PC-9 (cell line): Measurements from ENCODE around the gene PSMD14.

Source experiments
- EZH2 ChIP-seq: fragments of 200-600 bp; sonication (generic); IDR thresholded peaks from 2 replicates; pipeline ENCODE4 v1.8.0; 2017; ENCODE audit warnings: antibody characterized with exemption, low read depth
- TF ChIP-seq, protein P1 (sequence below): fragments of 200-600 bp; sonication (generic); conservative IDR thresholded peaks from 2 replicates; pipeline ENCODE4 v1.6.1; 2017; ENCODE audit warnings: mixed run types, antibody characterized with exemption, mild to moderate bottlenecking, moderate library complexity

DNA sequence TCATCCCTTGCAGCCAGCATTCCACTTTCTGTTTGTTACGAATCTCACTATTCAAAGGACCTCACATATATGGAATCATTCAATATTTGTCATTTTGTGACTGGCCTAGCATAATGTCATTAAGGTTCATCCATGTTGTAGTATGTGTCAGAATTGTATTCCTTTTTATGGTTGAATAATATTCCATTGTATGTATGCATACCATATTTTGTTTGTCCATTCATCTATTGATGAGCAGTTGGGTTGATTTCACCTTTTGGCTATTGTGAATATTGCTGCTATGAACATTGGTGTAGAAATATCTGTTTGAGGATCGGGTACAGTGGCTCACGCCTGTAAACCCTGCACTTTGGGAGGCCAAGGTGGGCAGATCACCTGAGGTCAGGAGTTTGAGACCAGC lies 35.0 kb downstream of the PSMD14 start:
- TF ChIP-seq, protein P1, sequence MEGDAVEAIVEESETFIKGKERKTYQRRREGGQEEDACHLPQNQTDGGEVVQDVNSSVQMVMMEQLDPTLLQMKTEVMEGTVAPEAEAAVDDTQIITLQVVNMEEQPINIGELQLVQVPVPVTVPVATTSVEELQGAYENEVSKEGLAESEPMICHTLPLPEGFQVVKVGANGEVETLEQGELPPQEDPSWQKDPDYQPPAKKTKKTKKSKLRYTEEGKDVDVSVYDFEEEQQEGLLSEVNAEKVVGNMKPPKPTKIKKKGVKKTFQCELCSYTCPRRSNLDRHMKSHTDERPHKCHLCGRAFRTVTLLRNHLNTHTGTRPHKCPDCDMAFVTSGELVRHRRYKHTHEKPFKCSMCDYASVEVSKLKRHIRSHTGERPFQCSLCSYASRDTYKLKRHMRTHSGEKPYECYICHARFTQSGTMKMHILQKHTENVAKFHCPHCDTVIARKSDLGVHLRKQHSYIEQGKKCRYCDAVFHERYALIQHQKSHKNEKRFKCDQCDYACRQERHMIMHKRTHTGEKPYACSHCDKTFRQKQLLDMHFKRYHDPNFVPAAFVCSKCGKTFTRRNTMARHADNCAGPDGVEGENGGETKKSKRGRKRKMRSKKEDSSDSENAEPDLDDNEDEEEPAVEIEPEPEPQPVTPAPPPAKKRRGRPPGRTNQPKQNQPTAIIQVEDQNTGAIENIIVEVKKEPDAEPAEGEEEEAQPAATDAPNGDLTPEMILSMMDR = no peak
- TF ChIP-seq EZH2 = no peak
